ENCODE measurements around the gene LAMA1.

Gene LAMA1

GRCh38 chr18:6983366-6983765, 134.2 kb downstream of the LAMA1 start:
- no peak for DNase-seq

- no peak for DNase-seq
Measured at GRCh38 chr18:6982398-6982797, 135.2 kb downstream of the LAMA1 start.

- DNase-seq = no peak
Measured at GRCh38 chr18:6980363-6980762, 137.2 kb downstream of the LAMA1 start.

- no peak for DNase-seq
Measured at GRCh38 chr18:6979954-6980353, 137.6 kb downstream of the LAMA1 start.

GRCh38 chr18:6976935-6977334, 140.7 kb downstream of the LAMA1 start:
- no peak for DNase-seq

- DNase-seq = no peak
Measured at GRCh38 chr18:6975084-6975483, 142.5 kb downstream of the LAMA1 start.

GRCh38 chr18:6971823-6972478, 145.6 kb downstream of the LAMA1 start:
- no peak for DNase-seq

GRCh38 chr18:6963452-6964097, 154.0 kb downstream of the LAMA1 start:
- DNase-seq = no peak

- no peak for DNase-seq
Measured at GRCh38 chr18:6962571-6963451, 154.8 kb downstream of the LAMA1 start.

GRCh38 chr18:6961331-6961730, 156.3 kb downstream of the LAMA1 start:
- DNase-seq = no peak

- DNase-seq = no peak
Measured at GRCh38 chr18:6960656-6961055, 156.9 kb downstream of the LAMA1 start.

GRCh38 chr18:6960124-6960523, 157.5 kb downstream of the LAMA1 start:
- no peak for DNase-seq

- no peak for DNase-seq
Measured at GRCh38 chr18:6959110-6959509, 158.5 kb downstream of the LAMA1 start.

- DNase-seq = no peak
Measured at GRCh38 chr18:6956999-6957398, 160.6 kb downstream of the LAMA1 start.

GRCh38 chr18:6956495-6956894, 161.1 kb downstream of the LAMA1 start:
- no peak for DNase-seq

- DNase-seq = no peak
Measured at GRCh38 chr18:6955304-6955703, 162.3 kb downstream of the LAMA1 start.

- DNase-seq = no peak
Measured at GRCh38 chr18:6954501-6954900, 163.1 kb downstream of the LAMA1 start.

GRCh38 chr18:6951336-6952090, 166.1 kb downstream of the LAMA1 start:
- no peak for DNase-seq

- no peak for DNase-seq
Measured at GRCh38 chr18:6950641-6951040, 167.0 kb downstream of the LAMA1 start.

GRCh38 chr18:6949800-6950586, 167.6 kb downstream of the LAMA1 start:
- DNase-seq = no peak

GRCh38 chr18:6948281-6949055, 169.1 kb downstream of the LAMA1 start:
- no peak for DNase-seq
